AG08396 (cell line): ENCODE measurements around the gene CDKN2AIPNL.
A peak's percentile ranks its signal among the peaks of the same experiment; 100 is the strongest.
"Not testable (repeated sequence)": the region's sequence is repeated elsewhere in the genome, so short reads cannot be mapped to it uniquely, and the experiment has no call there.

ENCODE experiments used
- DNase-seq: peaks from one replicate; pipeline ENCODE4 v3.0.0; 2012; ENCODE audit warnings: low spot score, mixed read lengths

CDKN2AIPNL gene

GRCh38 chr5:134397196-134397595, 14.5 kb downstream of the CDKN2AIPNL start:
- no peak for DNase-seq

- no peak for DNase-seq
Measured at GRCh38 chr5:134396274-134396673, 15.4 kb downstream of the CDKN2AIPNL start.

GRCh38 chr5:134394932-134395331, 16.7 kb downstream of the CDKN2AIPNL start:
- no peak for DNase-seq

- no peak for DNase-seq
Measured at GRCh38 chr5:134392301-134392700, 19.4 kb downstream of the CDKN2AIPNL start.

GRCh38 chr5:134387443-134387842, 24.2 kb downstream of the CDKN2AIPNL start:
- no peak for DNase-seq

- DNase-seq, result no peak
Measured at GRCh38 chr5:134383980-134384697, 27.5 kb downstream of the CDKN2AIPNL start.

GRCh38 chr5:134382204-134382603, 29.5 kb downstream of the CDKN2AIPNL start:
- not testable (repeated sequence) for DNase-seq

- DNase-seq, result no peak
Measured at GRCh38 chr5:134380346-134380745, 31.3 kb downstream of the CDKN2AIPNL start.

GRCh38 chr5:134374232-134374631, 37.4 kb downstream of the CDKN2AIPNL start:
- DNase-seq, result no peak

- DNase-seq, result not testable (repeated sequence)
Measured at GRCh38 chr5:134373633-134374032, 38.0 kb downstream of the CDKN2AIPNL start.

- peak; percentile 36 for DNase-seq
Measured at GRCh38 chr5:134371834-134372340, 39.8 kb downstream of the CDKN2AIPNL start.

GRCh38 chr5:134370871-134371833, 40.5 kb downstream of the CDKN2AIPNL start, which contains the start of gene UBE2B:
Gene UBE2B, plus strand, starts transcription at chr5:134371569. Its CDS starts 27 bp downstream, at chr5:134371596.
- peak; percentile 96 for DNase-seq

- DNase-seq, result peak; percentile 9
Measured at GRCh38 chr5:134370311-134370870, 41.3 kb downstream of the CDKN2AIPNL start.

GRCh38 chr5:134365604-134366003, 46.1 kb downstream of the CDKN2AIPNL start:
- DNase-seq, result no peak

GRCh38 chr5:134355681-134356080, 56.0 kb downstream of the CDKN2AIPNL start:
- DNase-seq, result no peak
